Measurements from ENCODE around the gene MRPS10. TPM values are rescaled to one million over a fixed set of nuclear protein-coding genes. Genes with fewer than 3 reads are reported as not detected.
A peak's percentile ranks its signal among the peaks of the same experiment; 100 is the strongest.
"Not testable (repeated sequence)": the region's sequence is repeated elsewhere in the genome, so short reads cannot be mapped to it uniquely, and the experiment has no call there.

Gene MRPS10
- total RNA-seq, 4 donors from 2014 or later, result 20.9 to 27.1 (median 25.8) TPM

GRCh38 chr6:42225029-42225339 is 7.3 kb upstream of the MRPS10 start:
- H3K4me3 ChIP-seq (ENCODE audit: low read depth, poor library complexity, severe bottlenecking), result no peak overlapping the region
- intact Hi-C loops (cut with DNase I; ENCODE audit: low total_unique reads), result no loop called here
- DNase-seq (ENCODE audit: low spot score in 2 of 2), result no peak
- TF ChIP-seq CTCF (IDR thresholded peaks at IDR 0.05) (no peak), POLR2A (IDR thresholded peaks at IDR 0.05) (no peak)

GRCh38 chr6:42224222-42225028 is 6.8 kb upstream of the MRPS10 start:
- no peak overlapping the region for H3K4me3 ChIP-seq (ENCODE audit: low read depth, poor library complexity, severe bottlenecking)
- intact Hi-C loops (cut with DNase I; ENCODE audit: low total_unique reads), result no loop called here
- WGBS, 2 donors, result 65 to 75% methylated on average over 12 of the region's 12 CpGs
- no peak for DNase-seq (ENCODE audit: low spot score in 2 of 2)
- TF ChIP-seq POLR2A (IDR thresholded peaks at IDR 0.05), result no peak
- no peak for TF ChIP-seq CTCF (IDR thresholded peaks at IDR 0.05)

- H3K4me3 ChIP-seq (ENCODE audit: low read depth, poor library complexity, severe bottlenecking), result no peak overlapping the region
- DNase-seq (ENCODE audit: low spot score in 2 of 2), result no peak
- TF ChIP-seq CTCF (IDR thresholded peaks at IDR 0.05) (no peak), POLR2A (IDR thresholded peaks at IDR 0.05) (no peak)
- WGBS, 2 donors, result 83 to 90% methylated on average over 7 of the region's 7 CpGs
- intact Hi-C loops (cut with DNase I; ENCODE audit: low total_unique reads), result no loop called here
These were observed 4.8 kb upstream of the MRPS10 start for GRCh38 chr6:42222448-42222847.

- no peak for TF ChIP-seq CTCF (IDR thresholded peaks at IDR 0.05)
- no peak for TF ChIP-seq POLR2A (IDR thresholded peaks at IDR 0.05)
- WGBS, 2 donors, result 63 to 68% methylated on average over 4 of the region's 4 CpGs
- DNase-seq (ENCODE audit: low spot score in 2 of 2), result no peak
- no peak overlapping the region for H3K4me3 ChIP-seq (ENCODE audit: low read depth, poor library complexity, severe bottlenecking)
- intact Hi-C loops (cut with DNase I; ENCODE audit: low total_unique reads), result no loop called here
These were observed 3.9 kb upstream of the MRPS10 start for GRCh38 chr6:42221546-42221945.

- intact Hi-C loops (cut with DNase I; ENCODE audit: low total_unique reads), result no loop called here
- TF ChIP-seq CTCF (IDR thresholded peaks at IDR 0.05) (no peak), POLR2A (IDR thresholded peaks at IDR 0.05) (no peak)
- no peak overlapping the region for H3K4me3 ChIP-seq (ENCODE audit: low read depth, poor library complexity, severe bottlenecking)
- WGBS, 2 donors, result 72 to 79% methylated on average over 6 of the region's 6 CpGs
- no peak for DNase-seq (ENCODE audit: low spot score in 2 of 2)
These were observed 3.1 kb upstream of the MRPS10 start for GRCh38 chr6:42220807-42221206.

- DNase-seq (ENCODE audit: low spot score in 2 of 2), result no peak
- intact Hi-C loops (cut with DNase I; ENCODE audit: low total_unique reads), result no loop called here
- no peak for TF ChIP-seq CTCF (IDR thresholded peaks at IDR 0.05)
- no peak for TF ChIP-seq POLR2A (IDR thresholded peaks at IDR 0.05)
- WGBS, 2 donors, result 2 to 3% methylated on average over 5 of the region's 5 CpGs
- H3K4me3 ChIP-seq (ENCODE audit: low read depth, poor library complexity, severe bottlenecking), result peak overlapping the region; percentile 61
These were observed 523 bp downstream of the MRPS10 start for GRCh38 chr6:42217157-42217518.

- intact Hi-C loops (cut with DNase I; ENCODE audit: low total_unique reads); DNase-seq (ENCODE audit: low spot score in 2 of 2); H3K4me3 ChIP-seq (ENCODE audit: low read depth, poor library complexity, severe bottlenecking): not testable (repeated sequence)
- WGBS, 2 donors, result 86 to 87% methylated on average over 18 of the region's 18 CpGs
These were observed 1.2 kb downstream of the MRPS10 start for GRCh38 chr6:42216495-42216894.

Data from lower leg skin (tissue), 4 donors.